Activated T-cell treated with anti-CD3 and anti-CD28 coated beads, Interleukin-2, amount 50 U/mL, for 4 hours (primary cell): ENCODE data around the gene HCST. TPM values are rescaled to one million over a fixed set of nuclear protein-coding genes. Genes with fewer than 3 reads are reported as not detected.
A peak's percentile ranks its signal among the peaks of the same experiment; 100 is the strongest.

Source experiments
- ATAC-seq, 2 donors: fragments of 200-7000 bp; cut with Tn5 transposase; one replicate each; pipeline ENCODE4 v1.10.0; 2021
- DNase-seq: peaks from one replicate; pipeline ENCODE4 v3.0.0-alpha.2; 2020
- H3K27me3 Mint-ChIP-seq: one replicate; pipeline ENCODE4 v1.8.0; 2021; ENCODE audit warnings: low read depth, mixed read lengths
- H3K36me3 Mint-ChIP-seq: one replicate; pipeline ENCODE4 v1.8.0; 2022; ENCODE audit warnings: mixed read lengths; ENCODE audit not compliant: insufficient read depth
- H3K4me1 Mint-ChIP-seq: one replicate; pipeline ENCODE4 v1.8.0; 2021; ENCODE audit warnings: low read depth, mixed read lengths
- H3K4me3 Mint-ChIP-seq: one replicate; pipeline ENCODE4 v1.8.0; 2021; ENCODE audit warnings: mild to moderate bottlenecking, moderate library complexity, mixed read lengths
- H3K9me3 Mint-ChIP-seq: one replicate; pipeline ENCODE4 v1.8.0; 2021; ENCODE audit warnings: mixed read lengths
- total RNA-seq, 3 donors: library from RNA; stranded (reverse); gene quantifications; one replicate each; pipeline ENCODE4 v1.2.1, GENCODE V29; 2021

HCST gene
- total RNA-seq, 3 donors from 2014 or later = 22.6 to 37.1 (median 24.0) TPM

DNA sequence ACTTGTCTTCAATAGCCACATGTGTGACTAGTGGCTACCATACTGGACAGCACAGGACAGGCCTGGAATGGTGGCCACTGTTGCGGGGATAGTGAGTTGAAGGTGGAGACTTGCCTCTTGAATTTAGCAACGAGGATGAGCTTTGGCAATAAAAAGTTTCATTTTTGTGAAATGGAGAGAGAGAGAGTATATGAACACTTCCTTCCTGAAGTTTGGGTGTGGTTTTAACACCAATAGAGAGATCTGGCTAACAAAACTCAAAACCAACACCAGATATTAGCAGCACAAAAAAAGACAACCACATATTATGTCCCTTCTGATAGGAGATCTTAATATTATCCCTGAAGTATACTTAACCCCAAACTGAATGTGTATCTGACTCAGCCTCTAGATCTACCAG lies 27.5 kb downstream of the HCST start:
- no peak for ATAC-seq
- Mint-ChIP-seq H3K9me3 (peaks cover 4% of the 10 kb centered on the region), H3K4me1 (peaks cover 24% of the 10 kb centered on the region), H3K4me3 (peak overlapping the region; percentile 60), H3K36me3 (no peaks in the 10 kb centered on the region), H3K27me3 (no peaks in the 10 kb centered on the region)
- DNase-seq = no peak

DNA sequence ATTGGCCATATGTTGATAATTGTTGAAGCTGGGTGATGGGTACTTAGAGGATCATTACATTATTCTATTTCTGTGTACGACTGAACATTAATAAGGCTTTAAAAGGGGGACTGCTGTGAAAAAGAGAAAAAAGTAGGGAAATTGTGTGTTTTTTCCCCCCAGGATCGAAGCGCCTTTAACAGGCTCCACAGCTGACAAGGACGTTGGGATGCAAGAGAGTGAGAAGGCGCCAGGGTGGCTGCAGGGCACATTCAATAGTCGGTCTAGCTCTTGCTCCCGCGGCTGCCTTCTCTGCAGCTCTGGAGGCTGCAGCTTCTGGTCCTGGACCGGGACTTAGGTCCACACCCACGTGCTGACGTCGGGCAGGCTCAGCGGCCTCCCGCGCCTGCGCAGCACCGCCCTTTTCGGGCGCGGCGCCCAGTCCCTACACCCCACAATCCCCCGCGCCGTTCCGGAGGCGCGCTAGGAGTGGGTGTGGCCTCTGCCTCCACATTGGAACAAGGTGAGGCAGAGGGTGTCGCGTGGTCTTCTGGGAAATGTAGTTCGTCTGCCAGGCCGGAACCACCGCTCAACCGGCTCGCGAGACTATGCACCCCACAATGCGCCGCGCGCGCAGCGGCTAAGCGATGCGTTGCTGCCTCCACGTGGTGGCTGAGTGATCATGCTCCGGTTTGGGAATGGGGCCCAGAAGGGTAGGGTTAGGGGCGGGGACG lies 29.0 kb downstream of the HCST start:
- H3K27me3 Mint-ChIP-seq = no peaks in the 10 kb centered on the region
- H3K36me3 Mint-ChIP-seq = no peaks in the 10 kb centered on the region
- H3K9me3 Mint-ChIP-seq = no peaks in the 10 kb centered on the region
- peak; percentile 99 for DNase-seq
- peak; percentile 98 to 99 for ATAC-seq
- H3K4me3 Mint-ChIP-seq = peak overlapping the region; percentile 75
- H3K4me1 Mint-ChIP-seq = peaks cover 32% of the 10 kb centered on the region

DNA sequence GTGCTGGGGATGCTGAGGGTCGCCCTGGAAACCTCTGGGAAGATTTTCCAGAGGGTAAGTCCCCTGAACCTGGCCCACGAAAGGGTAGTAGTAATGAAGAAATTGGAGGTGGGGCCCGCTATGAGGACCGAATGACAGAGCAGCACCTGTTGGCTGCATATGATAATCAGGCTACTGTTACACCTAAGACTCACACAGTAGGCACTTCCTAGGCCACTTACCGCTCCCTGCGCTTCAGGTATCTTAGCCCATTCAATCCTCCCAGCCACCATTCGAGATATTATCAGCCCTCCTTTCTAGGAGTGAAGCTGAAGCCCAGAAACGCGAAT lies 29.5 kb downstream of the HCST start:
- peak overlapping the region; percentile 38 for H3K4me3 Mint-ChIP-seq
- peaks cover 29% of the 10 kb centered on the region for H3K4me1 Mint-ChIP-seq
- H3K9me3 Mint-ChIP-seq = no peaks in the 10 kb centered on the region

DNA sequence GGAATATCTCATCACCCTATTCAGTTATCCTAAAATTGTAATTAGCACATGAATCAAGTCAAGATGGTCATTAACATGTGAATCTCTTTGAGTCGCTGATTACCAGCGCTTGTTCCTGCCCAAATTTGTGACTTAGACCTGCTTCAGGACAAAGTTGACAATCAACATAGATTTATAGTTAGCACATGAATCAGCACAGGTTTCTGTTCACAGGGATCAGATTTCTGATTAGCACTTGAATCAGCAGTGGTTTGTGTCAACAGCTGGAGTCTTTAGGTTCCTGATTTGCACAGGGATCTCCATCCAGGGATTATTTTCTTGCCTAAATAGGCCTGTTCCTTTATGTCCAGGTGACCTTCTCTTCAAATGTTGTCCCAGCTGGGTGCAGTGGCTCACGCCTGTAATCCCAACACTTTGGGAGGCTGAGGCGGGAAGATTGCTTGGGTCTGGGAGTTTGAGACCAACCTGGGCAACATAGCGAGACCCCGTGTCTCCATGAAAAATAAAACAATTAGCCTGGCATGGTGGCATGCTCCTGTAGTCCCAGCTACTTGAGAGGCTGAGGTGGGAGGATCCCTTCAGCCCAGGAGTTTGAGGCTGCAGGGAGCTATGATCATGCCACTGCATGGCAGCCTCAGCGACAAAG lies 30.1 kb downstream of the HCST start:
- Mint-ChIP-seq H3K4me3 (no peak overlapping the region), H3K27me3 (no peaks in the 10 kb centered on the region), H3K9me3 (no peaks in the 10 kb centered on the region), H3K4me1 (peaks cover 31% of the 10 kb centered on the region), H3K36me3 (no peaks in the 10 kb centered on the region)
- no peak for ATAC-seq
- no peak for DNase-seq

More for the DNA sequence above, 29.5 kb downstream of the HCST start:
- H3K27me3 Mint-ChIP-seq = no peaks in the 10 kb centered on the region
- no peak for DNase-seq
- no peaks in the 10 kb centered on the region for H3K36me3 Mint-ChIP-seq
- ATAC-seq = peak; percentile 4 to 7

DNA sequence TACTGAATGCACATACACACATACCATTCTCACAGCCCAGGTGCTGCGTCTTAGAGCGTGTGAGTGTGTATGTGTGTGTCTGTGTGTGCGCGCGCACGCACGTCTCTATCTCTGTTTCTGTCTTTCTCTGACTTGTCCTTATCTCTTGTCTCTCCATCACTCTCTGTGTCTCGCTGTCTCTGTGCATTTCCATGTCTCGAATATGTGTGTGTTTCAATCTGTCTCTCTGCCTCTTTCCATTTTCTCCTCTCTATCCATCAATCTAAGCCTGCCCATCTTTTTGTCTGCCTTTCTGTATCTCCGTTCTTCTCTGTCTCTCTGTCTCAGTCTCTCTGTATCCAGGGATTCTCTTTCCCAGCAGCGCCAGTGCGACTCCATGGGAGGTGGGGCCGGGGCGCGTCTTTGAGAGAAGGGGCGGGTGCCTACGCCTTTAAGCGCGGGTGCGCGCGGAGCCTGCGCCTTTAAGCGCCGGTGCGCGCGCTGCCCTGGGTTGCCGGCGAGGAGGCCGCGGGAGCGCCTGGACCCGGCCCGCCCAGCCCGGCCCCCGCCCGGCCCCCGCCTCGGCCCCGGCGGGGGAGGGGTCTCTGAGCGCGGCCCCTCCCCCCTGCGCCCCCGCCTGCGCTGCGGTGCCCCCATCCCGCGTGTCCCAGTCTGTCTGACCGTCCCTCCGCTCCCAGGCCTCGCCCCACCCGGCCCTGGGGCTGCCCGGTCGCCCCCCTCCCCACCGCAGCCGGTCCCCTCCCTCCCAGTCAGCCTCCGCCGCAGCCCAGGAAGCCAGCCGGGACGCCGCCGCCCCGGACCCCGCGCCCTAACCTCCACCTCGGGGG lies 33.8 kb downstream of the HCST start, which contains the start of gene LRFN3:
TSS of gene LRFN3 (plus strand) at position 464 of the 827 bp plus-strand sequence. CDS start 3,052 bp downstream, outside the sequence.
- peak within 1 kb of the TSS; percentile 89 for H3K4me3 Mint-ChIP-seq
- ATAC-seq = peak; percentile 30
- no peaks in the 10 kb centered on the region for H3K9me3 Mint-ChIP-seq
- peaks cover 6% of the 10 kb centered on the region for H3K36me3 Mint-ChIP-seq
- DNase-seq = peak; percentile 49
- peaks cover 34% of the 10 kb centered on the region for H3K4me1 Mint-ChIP-seq
- no peaks in the 10 kb centered on the region for H3K27me3 Mint-ChIP-seq

DNA sequence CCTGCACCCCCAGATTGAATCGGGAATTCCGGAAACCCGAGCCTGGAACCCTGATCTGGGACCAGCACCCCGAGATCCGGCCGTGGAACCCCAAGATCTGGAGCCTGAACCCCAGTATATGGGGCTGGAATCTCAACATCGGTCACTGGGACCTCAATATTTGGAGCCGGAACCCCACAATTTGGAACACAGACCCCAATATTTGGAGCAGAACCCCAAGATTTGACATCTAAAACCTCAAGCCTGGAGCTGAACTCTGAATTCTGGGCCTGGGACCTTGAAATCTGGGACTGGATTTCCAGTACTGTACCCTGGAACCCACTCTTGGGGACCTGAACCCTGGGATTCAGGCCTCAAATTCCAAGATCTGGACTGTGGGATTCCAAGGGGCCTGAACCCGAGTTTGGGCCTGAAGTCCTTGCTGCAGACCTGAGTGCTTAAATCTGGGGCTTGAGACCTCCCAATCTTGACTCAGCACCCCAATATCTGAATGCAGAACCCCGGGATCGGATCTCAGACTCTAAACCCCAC lies 34.5 kb downstream of the HCST start:
- peaks cover 6% of the 10 kb centered on the region for H3K36me3 Mint-ChIP-seq
- H3K4me1 Mint-ChIP-seq = peaks cover 32% of the 10 kb centered on the region
- peak overlapping the region; percentile 84 for H3K4me3 Mint-ChIP-seq
- no peak for ATAC-seq
- no peak for DNase-seq
- no peaks in the 10 kb centered on the region for H3K27me3 Mint-ChIP-seq
- no peaks in the 10 kb centered on the region for H3K9me3 Mint-ChIP-seq

DNA sequence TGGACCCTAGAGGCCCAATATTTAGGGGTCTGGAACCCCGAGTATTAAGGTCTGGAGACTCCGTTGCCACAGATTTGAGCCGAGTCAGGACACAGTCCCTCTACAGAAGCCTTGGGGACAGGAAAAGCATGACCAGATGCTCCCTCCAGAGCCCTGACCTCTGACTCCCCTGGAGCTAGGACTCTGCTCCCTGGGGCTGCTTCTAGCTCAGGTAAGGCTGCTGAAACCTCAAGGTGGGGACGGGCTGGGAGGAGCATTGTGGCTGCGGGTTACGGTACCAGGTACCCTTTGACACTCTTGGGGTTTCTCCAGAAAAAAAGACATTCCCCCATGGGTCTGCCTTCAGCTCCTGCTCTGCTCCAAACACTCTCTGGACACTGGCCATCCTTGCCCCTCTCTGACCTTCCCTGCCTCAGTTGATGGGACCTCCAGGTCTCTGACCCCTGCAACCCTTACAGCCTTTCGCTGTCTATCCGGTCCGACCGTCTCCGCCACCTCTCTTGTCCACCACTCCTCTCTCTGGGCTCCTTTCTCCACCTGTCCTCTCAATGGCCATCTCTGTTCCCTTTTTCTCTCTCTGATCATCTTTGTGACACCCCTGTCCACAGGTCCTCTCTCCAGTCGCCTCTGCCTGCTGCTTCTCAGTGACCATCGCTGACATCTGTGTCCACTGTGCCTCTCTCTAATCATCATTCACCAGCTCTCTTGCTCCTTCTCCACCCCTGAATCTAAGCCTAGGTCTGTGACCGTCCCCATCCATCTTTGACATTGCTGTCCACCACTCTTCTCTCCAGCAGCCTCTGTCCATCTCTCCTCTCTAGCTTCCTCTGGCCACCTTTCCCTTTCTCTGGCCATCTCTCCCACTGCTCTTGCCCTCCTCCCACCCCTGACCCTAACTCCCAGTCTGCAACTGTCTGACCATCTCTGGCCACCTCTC lies 35.3 kb downstream of the HCST start:
- Mint-ChIP-seq H3K4me3 (peak overlapping the region; percentile 84), H3K9me3 (no peaks in the 10 kb centered on the region), H3K4me1 (peaks cover 29% of the 10 kb centered on the region), H3K27me3 (no peaks in the 10 kb centered on the region), H3K36me3 (peaks cover 6% of the 10 kb centered on the region)
- no peak for ATAC-seq
- DNase-seq = no peak

DNA sequence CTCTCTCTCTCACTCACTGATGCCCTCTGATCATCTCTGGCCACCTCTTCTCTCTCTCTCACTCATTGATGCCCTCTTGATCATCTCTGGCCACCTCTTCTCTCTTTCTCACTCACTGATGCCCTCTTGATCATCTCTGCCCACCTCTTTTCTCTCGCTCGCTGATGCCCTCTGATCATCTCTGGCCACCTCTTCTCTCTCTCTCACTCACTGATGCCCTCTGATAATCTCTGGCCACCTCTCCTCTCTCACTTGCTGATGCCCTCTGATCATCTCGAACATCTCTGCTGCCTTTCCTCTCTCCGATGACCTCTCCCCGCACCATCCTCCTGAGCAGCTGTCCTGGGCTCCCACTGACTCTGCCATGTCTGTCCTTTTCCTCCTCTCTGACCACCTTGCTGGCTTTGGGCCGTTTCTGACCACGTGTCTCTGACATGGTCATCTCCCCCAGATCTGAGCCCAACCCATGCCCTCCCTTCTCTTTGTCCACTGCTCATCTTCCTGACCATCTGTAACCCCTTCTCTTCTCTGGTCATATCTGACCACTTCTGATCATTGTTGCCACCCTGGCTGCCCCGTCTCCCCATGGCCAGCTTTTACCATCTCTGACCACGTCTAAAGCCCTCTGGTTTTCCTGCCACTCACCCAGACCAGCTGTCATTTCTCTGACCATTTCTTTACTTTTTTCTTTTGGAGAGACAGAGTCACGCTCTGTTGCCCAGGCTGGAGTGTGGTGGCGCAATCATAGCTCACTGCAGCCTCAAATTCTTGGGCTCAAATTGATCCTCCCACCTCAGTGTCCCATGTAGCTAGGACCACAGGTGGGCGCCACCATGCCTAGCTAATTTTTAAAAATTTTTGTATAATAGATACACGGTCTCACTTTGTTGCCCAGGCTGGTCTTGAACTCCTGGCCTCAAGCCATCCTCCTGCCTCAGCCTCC lies 36.2 kb downstream of the HCST start:
- Mint-ChIP-seq H3K4me1 (peaks cover 29% of the 10 kb centered on the region), H3K9me3 (no peaks in the 10 kb centered on the region)

DNA sequence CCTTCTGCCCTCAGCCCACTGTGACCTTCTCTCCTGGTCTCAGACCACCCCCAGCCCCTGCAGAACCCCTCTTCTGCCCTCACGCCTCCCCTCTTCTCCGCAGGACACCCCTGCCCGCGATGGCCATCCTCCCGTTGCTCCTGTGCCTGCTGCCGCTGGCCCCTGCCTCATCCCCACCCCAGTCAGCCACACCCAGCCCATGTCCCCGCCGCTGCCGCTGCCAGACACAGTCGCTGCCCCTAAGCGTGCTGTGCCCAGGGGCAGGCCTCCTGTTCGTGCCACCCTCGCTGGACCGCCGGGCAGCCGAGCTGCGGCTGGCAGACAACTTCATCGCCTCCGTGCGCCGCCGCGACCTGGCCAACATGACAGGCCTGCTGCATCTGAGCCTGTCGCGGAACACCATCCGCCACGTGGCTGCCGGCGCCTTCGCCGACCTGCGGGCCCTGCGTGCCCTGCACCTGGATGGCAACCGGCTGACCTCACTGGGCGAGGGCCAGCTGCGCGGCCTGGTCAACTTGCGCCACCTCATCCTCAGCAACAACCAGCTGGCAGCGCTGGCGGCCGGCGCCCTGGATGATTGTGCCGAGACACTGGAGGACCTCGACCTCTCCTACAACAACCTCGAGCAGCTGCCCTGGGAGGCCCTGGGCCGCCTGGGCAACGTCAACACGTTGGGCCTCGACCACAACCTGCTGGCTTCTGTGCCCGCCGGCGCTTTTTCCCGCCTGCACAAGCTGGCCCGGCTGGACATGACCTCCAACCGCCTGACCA lies 37.2 kb downstream of the HCST start:
- no peaks in the 10 kb centered on the region for H3K9me3 Mint-ChIP-seq
- H3K4me3 Mint-ChIP-seq = no peak overlapping the region
- H3K4me1 Mint-ChIP-seq = peaks cover 29% of the 10 kb centered on the region
- DNase-seq = no peak
- no peak for ATAC-seq
- no peaks in the 10 kb centered on the region for H3K27me3 Mint-ChIP-seq
- H3K36me3 Mint-ChIP-seq = peaks cover 10% of the 10 kb centered on the region

More for the DNA sequence above, 36.2 kb downstream of the HCST start:
- DNase-seq (no peak), ATAC-seq (no peak)
- H3K4me3 Mint-ChIP-seq = peak overlapping the region; percentile 84
- peaks cover 6% of the 10 kb centered on the region for H3K36me3 Mint-ChIP-seq
- no peaks in the 10 kb centered on the region for H3K27me3 Mint-ChIP-seq

DNA sequence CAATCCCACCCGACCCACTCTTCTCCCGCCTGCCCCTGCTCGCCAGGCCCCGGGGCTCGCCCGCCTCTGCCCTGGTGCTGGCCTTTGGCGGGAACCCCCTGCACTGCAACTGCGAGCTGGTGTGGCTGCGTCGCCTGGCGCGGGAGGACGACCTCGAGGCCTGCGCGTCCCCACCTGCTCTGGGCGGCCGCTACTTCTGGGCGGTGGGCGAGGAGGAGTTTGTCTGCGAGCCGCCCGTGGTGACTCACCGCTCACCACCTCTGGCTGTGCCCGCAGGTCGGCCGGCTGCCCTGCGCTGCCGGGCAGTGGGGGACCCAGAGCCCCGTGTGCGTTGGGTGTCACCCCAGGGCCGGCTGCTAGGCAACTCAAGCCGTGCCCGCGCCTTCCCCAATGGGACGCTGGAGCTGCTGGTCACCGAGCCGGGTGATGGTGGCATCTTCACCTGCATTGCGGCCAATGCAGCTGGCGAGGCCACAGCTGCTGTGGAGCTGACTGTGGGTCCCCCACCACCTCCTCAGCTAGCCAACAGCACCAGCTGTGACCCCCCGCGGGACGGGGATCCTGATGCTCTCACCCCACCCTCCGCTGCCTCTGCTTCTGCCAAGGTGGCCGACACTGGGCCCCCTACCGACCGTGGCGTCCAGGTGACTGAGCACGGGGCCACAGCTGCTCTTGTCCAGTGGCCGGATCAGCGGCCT lies 37.9 kb downstream of the HCST start:
- H3K4me3 Mint-ChIP-seq = no peak overlapping the region
- no peaks in the 10 kb centered on the region for H3K27me3 Mint-ChIP-seq
- H3K4me1 Mint-ChIP-seq = peaks cover 29% of the 10 kb centered on the region
- no peaks in the 10 kb centered on the region for H3K9me3 Mint-ChIP-seq
- DNase-seq (no peak), ATAC-seq (no peak)
- H3K36me3 Mint-ChIP-seq = peaks cover 10% of the 10 kb centered on the region

DNA sequence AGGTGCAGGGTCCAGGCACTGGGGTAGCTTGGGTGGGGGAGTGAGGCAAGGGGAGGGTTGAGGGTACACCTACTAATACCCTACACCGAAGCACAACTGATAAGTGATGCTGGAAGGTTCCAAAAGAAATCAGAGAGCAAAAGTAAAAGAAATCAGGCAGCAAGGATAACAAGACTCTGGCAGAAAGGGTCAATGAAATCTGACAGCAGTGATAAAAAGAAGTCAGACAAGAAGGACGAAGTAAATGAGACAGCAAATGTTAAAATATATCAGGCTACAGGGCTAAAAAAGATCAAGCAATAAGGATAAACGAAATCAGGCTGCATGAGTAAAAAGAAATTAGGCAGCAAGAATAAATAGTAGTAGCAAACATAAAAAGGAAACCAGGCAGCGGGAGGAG lies 38.5 kb downstream of the HCST start:
- DNase-seq (no peak), ATAC-seq (no peak)
- no peaks in the 10 kb centered on the region for H3K27me3 Mint-ChIP-seq
- H3K4me3 Mint-ChIP-seq = no peak overlapping the region
- H3K9me3 Mint-ChIP-seq = no peaks in the 10 kb centered on the region
- H3K36me3 Mint-ChIP-seq = peaks cover 10% of the 10 kb centered on the region
- peaks cover 24% of the 10 kb centered on the region for H3K4me1 Mint-ChIP-seq

DNA sequence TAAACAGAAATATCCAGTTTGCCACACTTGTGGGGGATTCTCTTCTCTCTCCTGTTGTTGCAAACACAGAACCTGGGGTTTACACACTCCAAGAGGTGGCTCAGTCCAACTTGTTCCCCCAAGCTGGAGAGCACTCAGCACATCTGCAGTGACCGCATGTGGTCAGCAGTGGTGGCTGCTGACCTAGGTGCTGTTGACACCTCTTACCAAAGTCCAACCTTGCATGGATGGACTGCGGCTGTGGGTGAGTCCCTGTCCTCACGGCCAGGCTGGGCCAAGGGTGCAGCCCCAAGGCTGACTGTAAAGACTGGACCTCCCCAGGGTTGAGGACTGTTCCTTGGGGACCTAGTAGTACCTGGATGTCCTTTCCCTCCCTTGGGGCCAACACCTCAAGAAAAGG lies 39.9 kb downstream of the HCST start:
- Mint-ChIP-seq H3K4me1 (peaks cover 17% of the 10 kb centered on the region), H3K36me3 (peaks cover 10% of the 10 kb centered on the region), H3K27me3 (no peaks in the 10 kb centered on the region), H3K9me3 (no peaks in the 10 kb centered on the region), H3K4me3 (no peak overlapping the region)
- no peak for ATAC-seq
- DNase-seq = no peak
